Caco-2 (cell line): ENCODE data around the gene ANK2. TPM values are rescaled to one million over a fixed set of nuclear protein-coding genes. Genes with fewer than 3 reads are reported as not detected.

Experiments used
- BruUV-seq: library from RNA; stranded (reverse); fragments of 400-500 nt; replicated peaks from 2 replicates; lab custom pipeline; 2021; lab: Mats Ljungman, UMichigan
- CTCF ChIA-PET: fragments of 300-600 bp; sonication (Branson Sonifier 250); formaldehyde crosslinking; loops from one replicate; lab custom pipeline; 2022; ENCODE audit warnings: antibody characterized with exemption; lab: Charles Lee
- POLR2A ChIA-PET: fragments of 300-600 bp; sonication (Branson Sonifier 250); formaldehyde crosslinking; loops from one replicate; lab custom pipeline; 2022; ENCODE audit warnings: antibody characterized with exemption; lab: Charles Lee
- DNase-seq, 2 experiments: peaks; one replicate each; pipeline versions ENCODE4 v3.0.0 to v3.0.0-alpha.2; 2020 to 2022
- H3K27me3 ChIP-seq: replicated peaks from 2 replicates; pipeline ENCODE4 v1.6.0; 2011; ENCODE audit warnings: low read length; ENCODE audit not compliant: control insufficient read depth, insufficient read depth
- H3K36me3 ChIP-seq: 2 replicates; pipeline ENCODE4 v1.5.1; 2011; ENCODE audit warnings: low read length; ENCODE audit not compliant: control insufficient read depth, insufficient read depth
- H3K4me1 ChIP-seq: fragments of 250-450 bp; sonication (Bioruptor Pico); 2 replicates; pipeline ENCODE4 v1.5.1; 2020; ENCODE audit warnings: mild to moderate bottlenecking
- H3K4me3 ChIP-seq: 2 replicates; pipeline ENCODE4 v1.5.1; 2011; ENCODE audit warnings: low read depth, mild to moderate bottlenecking, control low read depth, low read length
- H3K9me3 ChIP-seq: fragments of 250-450 bp; sonication (Bioruptor Pico); 2 replicates; pipeline ENCODE4 v1.5.1; 2020; ENCODE audit warnings: mild to moderate bottlenecking, moderate library complexity
- H3K27ac Mint-ChIP-seq: one replicate; pipeline ENCODE4 v1.8.0; 2022; ENCODE audit warnings: mixed read lengths; ENCODE audit not compliant: unreplicated experiment
- H3K27me3 Mint-ChIP-seq: one replicate; pipeline ENCODE4 v1.8.0; 2022; ENCODE audit warnings: mixed read lengths; ENCODE audit not compliant: insufficient read depth, unreplicated experiment
- H3K36me3 Mint-ChIP-seq: one replicate; pipeline ENCODE4 v1.8.0; 2022; ENCODE audit warnings: mild to moderate bottlenecking, mixed read lengths; ENCODE audit not compliant: insufficient read depth, unreplicated experiment
- H3K4me1 Mint-ChIP-seq: one replicate; pipeline ENCODE4 v1.8.0; 2022; ENCODE audit warnings: low read depth, mixed read lengths; ENCODE audit not compliant: unreplicated experiment
- H3K4me3 Mint-ChIP-seq: one replicate; pipeline ENCODE4 v1.8.0; 2022; ENCODE audit warnings: mild to moderate bottlenecking, moderate library complexity, mixed read lengths; ENCODE audit not compliant: unreplicated experiment
- H3K9me3 Mint-ChIP-seq: one replicate; pipeline ENCODE4 v1.8.0; 2022; ENCODE audit warnings: mixed read lengths; ENCODE audit not compliant: unreplicated experiment
- intact Hi-C: fragments of 100-400 bp; cut with micrococcal nuclease; formaldehyde crosslinking; loops from one replicate; pipeline ENCODE4 v1.10.0; 2022; ENCODE audit not compliant: unreplicated experiment
- total RNA-seq: library from RNA; stranded (reverse); gene quantifications from 2 replicates; pipeline ENCODE4 v1.2.3, GENCODE V29; 2022
- TF ChIP-seq, protein P1 (sequence below), 2 experiments: fragments of 200-600 bp in 1 of 2; IDR thresholded peaks; 1 replicate in 1 of 2; 2 replicates in 1 of 2; pipeline versions ENCODE4 v1.5.1 to v1.8.0; 2011 to 2022; ENCODE audit warnings: antibody characterized with exemption in 1 of 2, control low read depth in 1 of 2, inconsistent platforms in 1 of 2, low read depth in 1 of 2, low read length in 1 of 2, mild to moderate bottlenecking in 1 of 2, moderate library complexity in 1 of 2; ENCODE audit not compliant: insufficient read depth in 1 of 2, severe bottlenecking in 1 of 2, unreplicated experiment in 1 of 2

The ANK2 gene
- total RNA-seq, 1 experiment from 2014 or later = 26.3 TPM

GRCh38 chr4:113114884-113115283 is 65.4 kb downstream of the ANK2 start:
- Histone ChIP-seq H3K9me3 (no peaks in the 10 kb centered on the region), H3K4me1 (peaks cover 9% of the 10 kb centered on the region), H3K4me3 (no peak overlapping the region), H3K36me3 (no peaks in the 10 kb centered on the region), H3K27me3 (no peaks in the 10 kb centered on the region)
- no peak for DNase-seq
- CTCF ChIA-PET = no interaction called here
- no TSS peak for BruUV-seq
- H3K27me3 Mint-ChIP-seq = no peaks in the 10 kb centered on the region
- no peak overlapping the region for H3K27ac Mint-ChIP-seq
- no peak overlapping the region for H3K4me3 Mint-ChIP-seq
- POLR2A ChIA-PET = no interaction called here
- H3K36me3 Mint-ChIP-seq = peaks cover 2% of the 10 kb centered on the region
- intact Hi-C loops = no loop called here
- H3K4me1 Mint-ChIP-seq = peaks cover 9% of the 10 kb centered on the region
- no peaks in the 10 kb centered on the region for H3K9me3 Mint-ChIP-seq
- TF ChIP-seq, protein P1, sequence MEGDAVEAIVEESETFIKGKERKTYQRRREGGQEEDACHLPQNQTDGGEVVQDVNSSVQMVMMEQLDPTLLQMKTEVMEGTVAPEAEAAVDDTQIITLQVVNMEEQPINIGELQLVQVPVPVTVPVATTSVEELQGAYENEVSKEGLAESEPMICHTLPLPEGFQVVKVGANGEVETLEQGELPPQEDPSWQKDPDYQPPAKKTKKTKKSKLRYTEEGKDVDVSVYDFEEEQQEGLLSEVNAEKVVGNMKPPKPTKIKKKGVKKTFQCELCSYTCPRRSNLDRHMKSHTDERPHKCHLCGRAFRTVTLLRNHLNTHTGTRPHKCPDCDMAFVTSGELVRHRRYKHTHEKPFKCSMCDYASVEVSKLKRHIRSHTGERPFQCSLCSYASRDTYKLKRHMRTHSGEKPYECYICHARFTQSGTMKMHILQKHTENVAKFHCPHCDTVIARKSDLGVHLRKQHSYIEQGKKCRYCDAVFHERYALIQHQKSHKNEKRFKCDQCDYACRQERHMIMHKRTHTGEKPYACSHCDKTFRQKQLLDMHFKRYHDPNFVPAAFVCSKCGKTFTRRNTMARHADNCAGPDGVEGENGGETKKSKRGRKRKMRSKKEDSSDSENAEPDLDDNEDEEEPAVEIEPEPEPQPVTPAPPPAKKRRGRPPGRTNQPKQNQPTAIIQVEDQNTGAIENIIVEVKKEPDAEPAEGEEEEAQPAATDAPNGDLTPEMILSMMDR (IDR thresholded peaks at IDR 0.05; ENCODE audit: insufficient read depth in 1 of 2, low read depth in 1 of 2, low read length in 1 of 2, severe bottlenecking in 1 of 2, unreplicated experiment in 1 of 2) = no peak

- POLR2A ChIA-PET = no interaction called here
- intact Hi-C loops = loop anchor here (2.0 kb wide), 1 partner anchor 30 kb away; no protein-coding TSS in a partner anchor
- no peaks in the 10 kb centered on the region for H3K9me3 ChIP-seq
- TF ChIP-seq, protein P1 (IDR thresholded peaks at IDR 0.05; ENCODE audit: insufficient read depth in 1 of 2, low read depth in 1 of 2, low read length in 1 of 2, severe bottlenecking in 1 of 2, unreplicated experiment in 1 of 2) = no peak
- no peaks in the 10 kb centered on the region for H3K9me3 Mint-ChIP-seq
- peak overlapping the region; percentile 42 for H3K4me3 ChIP-seq
- no peaks in the 10 kb centered on the region for H3K36me3 ChIP-seq
- no peaks in the 10 kb centered on the region for H3K27me3 ChIP-seq
- peak overlapping the region; percentile 3 for H3K27ac Mint-ChIP-seq
- H3K4me3 Mint-ChIP-seq = peak overlapping the region; percentile 83
- H3K27me3 Mint-ChIP-seq = no peaks in the 10 kb centered on the region
- H3K4me1 ChIP-seq = 0 out of 2 replicates have a peak, but pooled peaks cover 5% of the 10 kb centered on the region
- peaks cover 6% of the 10 kb centered on the region for H3K4me1 Mint-ChIP-seq
- no TSS peak for BruUV-seq
- DNase-seq = peak; percentile 55 to 63
- no peaks in the 10 kb centered on the region for H3K36me3 Mint-ChIP-seq
- CTCF ChIA-PET = interaction anchor here (1.0 kb wide), 2 partner anchors 10 to 111 kb away, joined by 3 read pairs; no protein-coding TSS in a partner anchor
Measured at GRCh38 chr4:113116414-113117357, 67.2 kb downstream of the ANK2 start.

- POLR2A ChIA-PET = no interaction called here
- H3K9me3 Mint-ChIP-seq = no peaks in the 10 kb centered on the region
- H3K27ac Mint-ChIP-seq = peak overlapping the region; percentile 3
- intact Hi-C loops = loop anchor here (2.0 kb wide), 1 partner anchor 29 kb away; no protein-coding TSS in a partner anchor
- Histone ChIP-seq H3K27me3 (no peaks in the 10 kb centered on the region), H3K4me1 (0 out of 2 replicates have a peak, but pooled peaks cover 5% of the 10 kb centered on the region), H3K4me3 (peak overlapping the region; percentile 42), H3K36me3 (no peaks in the 10 kb centered on the region), H3K9me3 (no peaks in the 10 kb centered on the region)
- H3K36me3 Mint-ChIP-seq = no peaks in the 10 kb centered on the region
- CTCF ChIA-PET = interaction anchor here (1.0 kb wide), 2 partner anchors 11 to 111 kb away, joined by 3 read pairs; no protein-coding TSS in a partner anchor
- DNase-seq = no peak
- TF ChIP-seq, protein P1 (IDR thresholded peaks at IDR 0.05; ENCODE audit: insufficient read depth in 1 of 2, low read depth in 1 of 2, low read length in 1 of 2, severe bottlenecking in 1 of 2, unreplicated experiment in 1 of 2) = no peak
- no peaks in the 10 kb centered on the region for H3K27me3 Mint-ChIP-seq
- peak overlapping the region; percentile 83 for H3K4me3 Mint-ChIP-seq
- BruUV-seq = TSS peak; percentile 57
- peaks cover 6% of the 10 kb centered on the region for H3K4me1 Mint-ChIP-seq
Measured at GRCh38 chr4:113117358-113117702, 67.9 kb downstream of the ANK2 start.
